ENCODE results near the gene NTMT1. TPM values are rescaled to one million over a fixed set of nuclear protein-coding genes. Genes with fewer than 3 reads are reported as not detected.
"Not testable (repeated sequence)": the region's sequence is repeated elsewhere in the genome, so short reads cannot be mapped to it uniquely, and the experiment has no call there.

The NTMT1 gene
- total RNA-seq, 4 donors from 2014 or later, result 20.3 to 33.3 (median 31.9) TPM

GRCh38 chr9:129633848-129634247 lies 7.9 kb downstream of the NTMT1 start:
- Histone ChIP-seq H3K27me3 (no peaks in the 10 kb centered on the region), H3K27ac (replicated peaks in 1 of 4) (no peak overlapping the region), H3K36me3 (peaks cover 51 to 67% (median 63%) of the 10 kb centered on the region in 4 donors), H3K9me3 (no peaks in the 10 kb centered on the region), H3K4me1 (peaks cover 24 to 48% (median 42%) of the 10 kb centered on the region in 4 donors), H3K4me3 (no peak overlapping the region)
- intact Hi-C loops (cut with DNase I), result no loop called here
- 96% methylated on average over 10 of the region's 13 CpGs for WGBS
- no peak for DNase-seq (ENCODE audit: extremely low spot score)
- no peak for TF ChIP-seq POLR2A (IDR thresholded peaks at IDR 0.05; ENCODE audit: low read depth)
- TF ChIP-seq CTCF (IDR thresholded peaks at IDR 0.05), result no peak
- TF ChIP-seq EP300 (IDR thresholded peaks at IDR 0.05), result no peak
- no peak for TF ChIP-seq POLR2AphosphoS5 (IDR thresholded peaks at IDR 0.05)

GRCh38 chr9:129635099-129636065 lies 9.4 kb downstream of the NTMT1 start:
- Histone ChIP-seq H3K9me3 (no peaks in the 10 kb centered on the region), H3K36me3 (peaks cover 55 to 77% (median 73%) of the 10 kb centered on the region in 4 donors), H3K27me3 (no peaks in the 10 kb centered on the region), H3K4me3 (no peak overlapping the region), H3K27ac (replicated peaks in 1 of 4) (no peak overlapping the region), H3K4me1 (peaks cover 33 to 48% (median 42%) of the 10 kb centered on the region in 4 donors)
- no peak for DNase-seq (ENCODE audit: extremely low spot score)
- intact Hi-C loops (cut with DNase I), result no loop called here
- 87% methylated on average over 21 of the region's 34 CpGs for WGBS
- TF ChIP-seq CTCF (IDR thresholded peaks at IDR 0.05) (no peak), POLR2AphosphoS5 (IDR thresholded peaks at IDR 0.05) (no peak), EP300 (IDR thresholded peaks at IDR 0.05) (no peak), POLR2A (IDR thresholded peaks at IDR 0.05; ENCODE audit: low read depth) (no peak)

GRCh38 chr9:129636343-129636742 lies 10.4 kb downstream of the NTMT1 start:
- intact Hi-C loops (cut with DNase I), result not testable (repeated sequence)
- peaks cover 55 to 77% (median 73%) of the 10 kb centered on the region in 4 donors for H3K36me3 ChIP-seq
- WGBS, result 89% methylated on average over 10 of the region's 10 CpGs

GRCh38 chr9:129637102-129637501 lies 11.1 kb downstream of the NTMT1 start:
- 52% methylated on average over 6 of the region's 9 CpGs for WGBS
- H3K27ac ChIP-seq (replicated peaks in 1 of 4), result no peak overlapping the region
- intact Hi-C loops (cut with DNase I), result no loop called here
- H3K36me3 ChIP-seq, result peaks cover 55 to 77% (median 73%) of the 10 kb centered on the region in 4 donors
- no peak for TF ChIP-seq POLR2AphosphoS5 (IDR thresholded peaks at IDR 0.05)
- no peaks in the 10 kb centered on the region for H3K27me3 ChIP-seq
- peaks cover 26 to 44% (median 37%) of the 10 kb centered on the region in 4 donors for H3K4me1 ChIP-seq
- H3K4me3 ChIP-seq, result no peak overlapping the region
- no peaks in the 10 kb centered on the region for H3K9me3 ChIP-seq
- no peak for DNase-seq (ENCODE audit: extremely low spot score)

More at GRCh38 chr9:129636343-129636742, 10.4 kb downstream of the NTMT1 start:
- not testable (repeated sequence) for H3K4me3 ChIP-seq; H3K27me3 ChIP-seq; H3K9me3 ChIP-seq; DNase-seq (ENCODE audit: extremely low spot score); H3K27ac ChIP-seq (replicated peaks in 1 of 4)
- peaks cover 33 to 48% (median 42%) of the 10 kb centered on the region in 4 donors for H3K4me1 ChIP-seq

GRCh38 chr9:129637673-129638439 lies 11.9 kb downstream of the NTMT1 start:
- intact Hi-C loops (cut with DNase I), result no loop called here

More at GRCh38 chr9:129637673-129638439, 11.9 kb downstream of the NTMT1 start:
- Histone ChIP-seq H3K9me3 (no peaks in the 10 kb centered on the region), H3K4me3 (no peak overlapping the region), H3K27ac (replicated peaks in 1 of 4) (no peak overlapping the region), H3K27me3 (no peaks in the 10 kb centered on the region), H3K36me3 (peaks cover 51 to 70% (median 69%) of the 10 kb centered on the region in 4 donors), H3K4me1 (peaks cover 23 to 44% (median 37%) of the 10 kb centered on the region in 4 donors)
- no peak for DNase-seq (ENCODE audit: extremely low spot score)
- 69% methylated on average over 16 of the region's 29 CpGs for WGBS
- no peak for TF ChIP-seq POLR2A (IDR thresholded peaks at IDR 0.05; ENCODE audit: low read depth)
- TF ChIP-seq EP300 (IDR thresholded peaks at IDR 0.05), result no peak
- TF ChIP-seq CTCF (IDR thresholded peaks at IDR 0.05), result no peak
- no peak for TF ChIP-seq POLR2AphosphoS5 (IDR thresholded peaks at IDR 0.05)

All from esophagus muscularis mucosa (tissue), 4 donors.